Measurements from ENCODE around the gene ATF6. TPM values are rescaled to one million over a fixed set of nuclear protein-coding genes. Genes with fewer than 3 reads are reported as not detected.

The ATF6 gene
- polyA plus RNA-seq, 4 donors = 27.0 to 37.5 (median 32.4) TPM

DNA sequence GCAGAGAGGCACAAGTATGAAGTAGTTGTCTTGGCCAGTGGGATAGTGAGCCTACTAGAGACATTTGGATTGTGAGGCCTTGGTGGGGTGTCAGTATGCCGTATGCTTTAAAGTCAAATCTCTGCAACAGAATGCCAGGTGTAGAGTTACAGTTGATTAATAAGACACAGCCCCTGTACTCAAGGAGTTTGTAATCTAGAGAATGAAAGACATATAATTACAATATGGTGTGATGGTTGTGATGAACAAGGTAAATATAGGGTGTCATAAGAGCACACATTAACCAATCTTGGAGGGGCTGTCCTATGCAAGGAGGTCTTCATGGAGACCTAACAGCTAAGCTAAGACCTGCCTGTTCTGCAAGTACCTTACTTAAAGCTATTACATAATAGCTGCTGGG, 113.1 kb downstream of the ATF6 start:
- DNase-seq (ENCODE audit: low read depth in 4 of 4, low spot score in 3 of 4) = no peak

DNA sequence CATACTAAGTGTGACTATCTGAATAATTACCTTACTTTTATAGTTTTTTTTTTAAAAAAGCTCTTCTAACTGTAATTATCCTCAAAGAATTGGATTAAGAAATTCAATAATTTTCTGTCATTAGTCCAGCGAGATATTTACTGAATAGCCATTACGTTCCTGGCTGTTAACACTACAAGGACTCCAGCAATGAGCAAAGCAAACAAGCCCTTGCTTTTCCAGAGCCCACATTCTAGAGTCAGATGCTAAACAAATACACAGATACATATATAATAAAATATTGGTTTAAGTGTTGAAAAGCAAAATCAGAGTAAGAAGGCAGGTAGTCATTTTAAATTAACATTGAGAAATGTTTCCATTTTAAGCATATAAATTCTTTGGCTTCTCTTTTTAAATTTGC, 118.4 kb downstream of the ATF6 start:
- DNase-seq (ENCODE audit: low read depth in 4 of 4, low spot score in 3 of 4) = no peak

GRCh38 chr1:161885003-161885402, 118.9 kb downstream of the ATF6 start:
- no peak for DNase-seq (ENCODE audit: low read depth in 4 of 4, low spot score in 3 of 4)

- no peak for DNase-seq (ENCODE audit: low read depth in 4 of 4, low spot score in 3 of 4)
Observed at GRCh38 chr1:161885759-161886158, 119.6 kb downstream of the ATF6 start.

- DNase-seq (ENCODE audit: low read depth in 4 of 4, low spot score in 3 of 4) = no peak
Observed at GRCh38 chr1:161886589-161886988, 120.5 kb downstream of the ATF6 start.

GRCh38 chr1:161887730-161888287, 121.7 kb downstream of the ATF6 start:
- DNase-seq (ENCODE audit: low read depth in 4 of 4, low spot score in 3 of 4) = no peak

- DNase-seq (ENCODE audit: low read depth in 4 of 4, low spot score in 3 of 4) = no peak
Observed at GRCh38 chr1:161890574-161890973, 124.5 kb downstream of the ATF6 start.

DNA sequence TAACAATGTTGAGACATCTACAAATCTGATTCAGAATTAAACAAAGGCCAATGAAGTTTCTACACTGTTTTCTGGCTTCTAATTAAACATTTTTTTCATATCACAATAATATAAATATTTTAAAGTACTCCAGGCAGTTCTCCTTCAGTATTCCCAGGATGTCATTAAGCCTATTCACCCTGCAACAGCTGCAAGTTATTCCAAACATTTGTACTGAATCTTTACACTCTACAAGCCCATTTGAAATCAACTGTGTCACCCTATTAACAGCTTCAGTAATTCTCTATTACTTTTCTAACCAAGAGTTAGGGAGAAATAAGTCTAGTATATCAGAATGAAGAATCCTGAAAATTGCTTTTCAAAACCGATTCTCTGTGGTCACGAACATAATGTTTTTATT, 133.0 kb downstream of the ATF6 start:
- DNase-seq (ENCODE audit: low read depth in 4 of 4, low spot score in 3 of 4) = no peak

DNA sequence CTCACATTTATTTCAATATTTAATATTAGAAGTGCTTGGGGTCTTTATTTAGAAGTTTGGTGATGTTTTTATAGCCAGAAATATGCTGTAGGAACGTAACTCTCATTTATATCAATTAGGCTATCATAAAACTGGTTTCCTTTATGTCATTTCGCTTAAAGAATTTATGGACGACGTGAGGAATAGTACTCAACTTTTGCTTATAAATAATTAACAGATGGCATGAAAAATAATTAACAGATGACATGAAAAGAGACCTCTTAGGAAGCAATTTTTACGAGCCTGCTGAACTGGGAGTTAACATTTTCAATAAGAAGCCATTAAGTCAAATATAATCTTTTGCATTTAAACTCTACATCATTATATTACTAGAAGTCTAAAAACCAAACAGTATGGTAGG, 134.0 kb downstream of the ATF6 start:
- no peak for DNase-seq (ENCODE audit: low read depth in 4 of 4, low spot score in 3 of 4)

DNA sequence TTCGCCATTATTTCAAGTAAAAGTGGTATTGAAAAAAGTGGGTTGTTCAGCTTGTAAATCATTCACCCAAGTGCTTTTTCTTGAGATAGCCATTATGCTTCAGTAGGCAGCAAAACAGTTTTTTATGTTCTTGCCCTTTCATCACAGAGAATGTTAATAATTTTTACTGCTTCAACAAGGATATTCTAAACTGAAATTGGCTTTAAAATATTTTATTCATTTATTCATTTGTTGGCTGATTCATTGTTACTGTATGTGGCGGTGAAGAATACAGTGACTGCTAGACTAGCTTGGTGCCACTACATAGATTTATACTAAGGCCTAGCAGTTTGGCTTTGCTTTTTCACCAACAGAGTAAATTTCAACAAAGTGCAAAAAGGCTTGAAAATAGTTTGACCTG, 136.1 kb downstream of the ATF6 start:
- no peak for DNase-seq (ENCODE audit: low read depth in 4 of 4, low spot score in 3 of 4)

GRCh38 chr1:161905269-161905884, 139.3 kb downstream of the ATF6 start:
- DNase-seq (ENCODE audit: low read depth in 4 of 4, low spot score in 3 of 4) = no peak

- no peak for DNase-seq (ENCODE audit: low read depth in 4 of 4, low spot score in 3 of 4)
Observed at GRCh38 chr1:161907265-161907664, 141.1 kb downstream of the ATF6 start.

GRCh38 chr1:161908264-161908663, 142.1 kb downstream of the ATF6 start:
- no peak for DNase-seq (ENCODE audit: low read depth in 4 of 4, low spot score in 3 of 4)

GRCh38 chr1:161910604-161911003, 144.5 kb downstream of the ATF6 start:
- DNase-seq (ENCODE audit: low read depth in 4 of 4, low spot score in 3 of 4) = no peak

DNA sequence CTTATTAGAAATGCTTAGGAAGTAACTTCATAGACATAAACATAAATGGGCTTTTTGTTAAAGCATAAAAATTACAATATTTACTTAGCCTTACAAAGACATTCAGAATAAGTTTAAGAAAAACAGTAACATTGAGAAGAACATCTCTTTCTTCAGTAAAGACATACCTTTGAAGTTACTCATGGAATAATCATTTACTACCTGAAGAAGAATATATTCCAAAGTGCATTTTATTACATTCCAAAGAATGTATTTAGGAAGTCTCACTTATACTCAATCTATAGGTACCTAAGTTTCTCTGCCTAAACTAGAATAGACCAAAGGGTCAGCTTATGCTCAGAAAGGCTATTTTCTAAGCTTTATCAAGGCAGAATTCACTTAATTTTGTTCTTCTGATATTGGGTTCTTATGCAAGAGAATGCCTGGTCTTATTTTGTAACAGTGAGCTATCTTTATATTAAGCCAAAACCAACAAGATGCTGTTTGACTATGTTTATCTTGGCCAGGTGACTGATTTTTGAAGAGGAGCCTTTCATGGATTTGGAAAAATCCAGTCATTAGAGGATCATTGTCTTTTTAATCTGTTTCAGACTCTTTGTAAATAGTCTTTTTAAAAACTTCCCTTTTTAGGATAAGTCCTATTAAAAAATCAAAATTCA, 147.5 kb downstream of the ATF6 start:
- DNase-seq (ENCODE audit: low read depth in 4 of 4, low spot score in 3 of 4) = no peak

DNA sequence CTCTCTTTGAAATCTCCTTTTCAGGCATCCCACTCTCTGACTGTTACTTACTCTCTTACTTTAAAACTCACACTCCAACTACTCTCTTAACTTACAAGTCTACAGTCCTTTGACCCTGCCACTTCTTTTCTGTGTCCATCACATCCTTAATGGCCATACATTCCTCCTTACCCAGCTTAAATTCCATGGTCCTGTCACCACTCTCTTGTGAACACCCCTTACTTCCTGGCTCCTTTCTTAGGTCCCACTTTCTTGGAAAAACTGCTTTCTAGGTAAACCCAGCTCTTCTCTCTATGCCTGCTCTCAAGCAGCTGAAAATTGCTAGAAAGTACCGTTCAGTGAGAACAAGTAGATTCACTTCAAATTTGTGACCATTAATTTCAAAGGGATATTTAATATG, 148.5 kb downstream of the ATF6 start:
- no peak for DNase-seq (ENCODE audit: low read depth in 4 of 4, low spot score in 3 of 4)

DNA sequence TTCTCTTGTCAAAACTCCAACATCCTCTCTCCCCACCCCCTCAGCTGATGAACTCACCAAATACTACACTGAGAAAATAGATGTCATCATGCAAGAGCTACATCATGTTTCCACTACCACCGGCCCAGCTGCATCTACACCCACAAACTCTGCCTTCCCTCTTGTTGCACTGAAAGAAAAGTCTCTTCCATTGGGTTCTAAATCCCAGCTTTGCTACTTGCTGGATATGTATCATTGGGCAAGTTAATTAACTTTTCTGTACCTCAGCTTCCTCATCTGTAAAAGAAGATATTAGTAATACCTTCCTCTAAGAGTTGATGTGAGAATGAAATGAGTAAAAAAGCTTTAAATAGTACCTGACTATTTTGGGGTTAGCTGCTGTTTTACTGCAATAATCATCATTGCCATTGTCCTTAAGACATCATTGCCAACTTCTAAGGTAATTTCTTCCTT, 149.0 kb downstream of the ATF6 start:
- DNase-seq (ENCODE audit: low read depth in 4 of 4, low spot score in 3 of 4) = no peak

DNA sequence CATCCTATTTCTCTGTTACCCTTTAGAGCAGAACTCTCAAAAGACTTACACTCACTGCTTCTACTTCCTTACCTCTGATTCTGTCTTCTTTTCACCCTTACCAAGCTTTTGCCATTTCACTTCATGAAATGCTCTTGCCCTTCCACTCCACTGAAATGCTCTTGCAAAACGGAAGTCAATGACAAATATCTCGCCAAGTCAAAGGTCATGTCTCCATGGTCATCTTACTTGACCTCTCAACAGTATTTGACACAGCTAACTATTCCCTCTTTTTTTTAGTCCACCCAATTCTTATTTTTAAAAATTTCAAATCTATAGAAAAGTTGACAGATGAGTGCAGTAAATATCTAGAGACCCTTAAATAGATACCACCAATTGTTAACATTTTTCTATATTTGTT, 149.9 kb downstream of the ATF6 start:
- DNase-seq (ENCODE audit: low read depth in 4 of 4, low spot score in 3 of 4) = no peak

DNA sequence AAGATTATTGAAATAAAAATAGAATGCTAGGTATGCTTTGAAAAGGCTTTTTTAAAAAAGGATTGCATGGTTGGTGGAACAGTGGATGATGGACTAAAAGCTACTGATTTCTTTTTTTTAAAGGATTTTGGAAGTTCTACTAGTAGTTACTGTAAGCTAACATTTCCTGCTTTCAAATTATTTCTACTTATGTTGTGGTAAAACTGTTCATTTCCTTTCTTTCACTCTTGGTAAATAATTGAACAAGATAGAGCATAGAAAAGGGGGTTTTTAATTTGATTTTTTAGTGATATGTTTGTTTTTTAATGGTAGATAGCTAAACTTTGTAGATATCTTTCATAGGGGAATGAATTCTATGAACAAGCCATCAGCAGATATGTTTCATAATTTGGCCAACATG, 153.1 kb downstream of the ATF6 start:
- no peak for DNase-seq (ENCODE audit: low read depth in 4 of 4, low spot score in 3 of 4)

DNA sequence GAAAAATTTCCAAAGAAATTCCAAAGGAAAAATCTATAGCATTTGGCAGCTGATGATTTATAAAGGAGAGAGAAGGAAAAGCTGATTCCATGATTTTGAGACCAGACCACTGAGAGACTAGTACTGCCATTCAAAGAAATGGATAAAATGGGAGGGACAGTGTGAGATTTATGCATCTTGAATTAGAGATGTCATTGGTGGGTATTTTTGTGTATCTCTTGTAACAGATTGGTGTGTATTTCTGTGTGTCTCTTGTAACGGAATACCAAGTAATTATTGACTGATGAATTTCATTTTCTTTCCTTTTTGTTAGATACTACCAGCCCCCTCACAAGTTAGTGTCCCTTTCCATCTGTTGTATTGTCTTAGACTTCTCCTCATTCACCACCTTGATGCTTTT, 155.4 kb downstream of the ATF6 start:
- no peak for DNase-seq (ENCODE audit: low read depth in 4 of 4, low spot score in 3 of 4)

DNA sequence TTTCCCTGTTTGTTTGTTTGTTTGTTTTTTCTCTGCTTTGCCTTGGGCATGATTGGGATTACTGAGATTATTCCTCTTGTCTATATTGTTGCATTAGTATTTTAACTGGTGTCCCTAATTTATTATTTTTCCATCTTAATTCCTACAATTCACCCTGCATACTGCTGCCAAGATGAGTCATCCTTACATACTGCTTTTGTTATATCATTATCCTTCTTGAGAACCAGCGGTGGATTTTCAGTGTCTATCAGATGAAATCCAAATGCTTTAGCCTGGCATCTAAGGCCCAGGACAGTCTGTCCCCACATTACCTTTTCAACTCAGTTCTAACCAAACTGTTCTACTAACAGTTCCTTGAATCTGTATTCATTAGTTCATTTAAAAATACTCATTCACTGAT, 155.9 kb downstream of the ATF6 start:
- no peak for DNase-seq (ENCODE audit: low read depth in 4 of 4, low spot score in 3 of 4)

DNA sequence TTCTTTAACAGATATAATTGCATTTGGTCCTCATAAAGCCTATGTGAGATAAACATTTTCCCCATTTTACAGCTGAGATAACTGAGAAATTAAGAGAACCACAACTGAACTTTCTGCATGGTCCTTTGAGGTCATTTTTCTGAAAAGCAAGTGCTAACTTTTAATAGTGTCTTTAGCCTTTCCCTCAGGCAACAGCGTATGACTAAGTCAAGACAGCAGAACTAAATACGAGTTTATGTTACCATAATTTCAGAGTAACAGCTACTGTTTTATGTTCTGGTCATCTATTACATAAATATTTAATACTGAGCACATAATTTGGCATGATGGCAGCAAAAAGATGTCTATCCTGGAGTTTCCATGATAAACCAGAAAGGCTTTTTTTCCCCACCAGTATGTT, 161.9 kb downstream of the ATF6 start:
- no peak for DNase-seq (ENCODE audit: low read depth in 4 of 4, low spot score in 3 of 4)
